Ishikawa (cell line): ENCODE results near the gene NTM.

Source experiments
- CEBPB ChIP-seq: IDR thresholded peaks from 2 replicates; pipeline ENCODE4 v1.6.1; 2012
- MAX ChIP-seq: IDR thresholded peaks from 2 replicates; pipeline ENCODE4 v1.6.1; 2012
- YY1 ChIP-seq: IDR thresholded peaks from 2 replicates; pipeline ENCODE4 v1.6.1; 2012; ENCODE audit warnings: low read depth
- TF ChIP-seq, protein P1 (sequence below): IDR thresholded peaks from 2 replicates; pipeline ENCODE4 v1.6.1; 2012; ENCODE audit warnings: low read depth, mild to moderate bottlenecking

GRCh38 chr11:131583938-131584337 is 213.5 kb downstream of the NTM start:
- TF ChIP-seq YY1 (no peak), MAX (no peak), CEBPB (no peak)
- TF ChIP-seq, protein P1, sequence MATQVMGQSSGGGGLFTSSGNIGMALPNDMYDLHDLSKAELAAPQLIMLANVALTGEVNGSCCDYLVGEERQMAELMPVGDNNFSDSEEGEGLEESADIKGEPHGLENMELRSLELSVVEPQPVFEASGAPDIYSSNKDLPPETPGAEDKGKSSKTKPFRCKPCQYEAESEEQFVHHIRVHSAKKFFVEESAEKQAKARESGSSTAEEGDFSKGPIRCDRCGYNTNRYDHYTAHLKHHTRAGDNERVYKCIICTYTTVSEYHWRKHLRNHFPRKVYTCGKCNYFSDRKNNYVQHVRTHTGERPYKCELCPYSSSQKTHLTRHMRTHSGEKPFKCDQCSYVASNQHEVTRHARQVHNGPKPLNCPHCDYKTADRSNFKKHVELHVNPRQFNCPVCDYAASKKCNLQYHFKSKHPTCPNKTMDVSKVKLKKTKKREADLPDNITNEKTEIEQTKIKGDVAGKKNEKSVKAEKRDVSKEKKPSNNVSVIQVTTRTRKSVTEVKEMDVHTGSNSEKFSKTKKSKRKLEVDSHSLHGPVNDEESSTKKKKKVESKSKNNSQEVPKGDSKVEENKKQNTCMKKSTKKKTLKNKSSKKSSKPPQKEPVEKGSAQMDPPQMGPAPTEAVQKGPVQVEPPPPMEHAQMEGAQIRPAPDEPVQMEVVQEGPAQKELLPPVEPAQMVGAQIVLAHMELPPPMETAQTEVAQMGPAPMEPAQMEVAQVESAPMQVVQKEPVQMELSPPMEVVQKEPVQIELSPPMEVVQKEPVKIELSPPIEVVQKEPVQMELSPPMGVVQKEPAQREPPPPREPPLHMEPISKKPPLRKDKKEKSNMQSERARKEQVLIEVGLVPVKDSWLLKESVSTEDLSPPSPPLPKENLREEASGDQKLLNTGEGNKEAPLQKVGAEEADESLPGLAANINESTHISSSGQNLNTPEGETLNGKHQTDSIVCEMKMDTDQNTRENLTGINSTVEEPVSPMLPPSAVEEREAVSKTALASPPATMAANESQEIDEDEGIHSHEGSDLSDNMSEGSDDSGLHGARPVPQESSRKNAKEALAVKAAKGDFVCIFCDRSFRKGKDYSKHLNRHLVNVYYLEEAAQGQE = no peak
